Measurements from ENCODE around the gene KRTAP10-3.
"Not testable (repeated sequence)": the region's sequence is repeated elsewhere in the genome, so short reads cannot be mapped to it uniquely, and the experiment has no call there.

The KRTAP10-3 gene

GRCh38 chr21:44552681-44553080 is 5.9 kb downstream of the KRTAP10-3 start:
- intact Hi-C loops (cut with DNase I) = no loop called here
- peak in 6 of 42 donors; percentile 3 to 33 (median 10) for DNase-seq

- DNase-seq = peak in 5 of 42 donors; percentile 2 to 17 (median 11)
- intact Hi-C loops (cut with DNase I) = no loop called here
Measured at GRCh38 chr21:44552136-44552535, 6.5 kb downstream of the KRTAP10-3 start.

GRCh38 chr21:44551340-44551961 is 7.1 kb downstream of the KRTAP10-3 start, which contains the start of gene KRTAP10-2:
Gene KRTAP10-2 (minus strand): TSS chr21:44551505. CDS start chr21:44551458, 47 bp downstream.
- peak in 10 of 42 donors; percentile 2 to 21 (median 6) for DNase-seq
- intact Hi-C loops (cut with DNase I) = no loop called here

GRCh38 chr21:44550807-44551206 is 7.8 kb downstream of the KRTAP10-3 start:
- intact Hi-C loops (cut with DNase I) = no loop called here
- DNase-seq = peak in 5 of 42 donors; percentile 1 to 23 (median 11)

GRCh38 chr21:44550285-44550684 is 8.3 kb downstream of the KRTAP10-3 start:
- intact Hi-C loops (cut with DNase I) = not testable (repeated sequence)
- peak in 10 of 42 donors; percentile 2 to 24 (median 9) for DNase-seq

GRCh38 chr21:44549525-44550211 is 8.9 kb downstream of the KRTAP10-3 start:
- peak in 8 of 42 donors; percentile 7 to 30 (median 12) for DNase-seq
- intact Hi-C loops (cut with DNase I) = no loop called here

GRCh38 chr21:44548922-44549321 is 9.7 kb downstream of the KRTAP10-3 start:
- peak in 4 of 42 donors; percentile 6 to 20 (median 12) for DNase-seq
- intact Hi-C loops (cut with DNase I) = no loop called here

- DNase-seq = peak in 3 of 42 donors; percentile 1 to 22 (median 4)
- intact Hi-C loops (cut with DNase I) = no loop called here
Measured at GRCh38 chr21:44548381-44548780, 10.2 kb downstream of the KRTAP10-3 start.

- intact Hi-C loops (cut with DNase I) = no loop called here
- DNase-seq = peak in 5 of 42 donors; percentile 1 to 21 (median 5)
Measured at GRCh38 chr21:44547656-44548331, 10.8 kb downstream of the KRTAP10-3 start.

GRCh38 chr21:44544566-44544965 is 14.0 kb downstream of the KRTAP10-3 start:
- intact Hi-C loops (cut with DNase I) = no loop called here
- DNase-seq = peak in 3 of 42 donors; percentile 1 to 6 (median 1)

- intact Hi-C loops (cut with DNase I) = no loop called here
- no peak for DNase-seq
Measured at GRCh38 chr21:44542716-44543115, 15.9 kb downstream of the KRTAP10-3 start.

- DNase-seq = peak in 7 of 42 donors; percentile 1 to 29 (median 14)
- intact Hi-C loops (cut with DNase I) = no loop called here
Measured at GRCh38 chr21:44540741-44541288, 17.8 kb downstream of the KRTAP10-3 start.

GRCh38 chr21:44539991-44540666 is 18.5 kb downstream of the KRTAP10-3 start, which contains the start of gene KRTAP10-1:
Gene KRTAP10-1 (minus strand): TSS chr21:44540195. CDS start chr21:44540150, 45 bp downstream.
- intact Hi-C loops (cut with DNase I) = no loop called here
- DNase-seq = peak in 10 of 42 donors; percentile 0 to 39 (median 14)

- peak in 8 of 42 donors; percentile 0 to 26 (median 6) for DNase-seq
- intact Hi-C loops (cut with DNase I) = no loop called here
Measured at GRCh38 chr21:44539046-44539445, 19.5 kb downstream of the KRTAP10-3 start.

GRCh38 chr21:44537930-44538911 is 20.4 kb downstream of the KRTAP10-3 start:
- peak in 12 of 42 donors; percentile 1 to 34 (median 14) for DNase-seq
- intact Hi-C loops (cut with DNase I) = no loop called here

GRCh38 chr21:44535963-44536362 is 22.6 kb downstream of the KRTAP10-3 start:
- intact Hi-C loops (cut with DNase I) = no loop called here
- peak in 11 of 42 donors; percentile 2 to 43 (median 5) for DNase-seq

GRCh38 chr21:44534688-44535087 is 23.9 kb downstream of the KRTAP10-3 start:
- peak in 4 of 42 donors; percentile 0 to 6 (median 3) for DNase-seq
- intact Hi-C loops (cut with DNase I) = no loop called here

Data from head of caudate nucleus (tissue), 42 donors.